Brain microvascular endothelial cell (primary cell): ENCODE results near the gene MYZAP.

Experiments
- DNase-seq: peaks from one replicate; pipeline ENCODE4 v3.0.0-alpha.2; 2020
- H3K27ac ChIP-seq: fragments of 250-450 bp; sonication (Bioruptor Pico); 2 replicates; pipeline ENCODE4 v1.5.1; 2020; ENCODE audit warnings: mild to moderate bottlenecking, moderate library complexity
- H3K27me3 ChIP-seq: fragments of 250-450 bp; sonication (Bioruptor Pico); replicated peaks from 2 replicates; pipeline ENCODE4 v1.5.1; 2020; ENCODE audit warnings: mild to moderate bottlenecking
- H3K36me3 ChIP-seq: fragments of 250-450 bp; sonication (Bioruptor Pico); replicated peaks from 2 replicates; pipeline ENCODE4 v1.5.1; 2020; ENCODE audit warnings: mild to moderate bottlenecking
- H3K4me3 ChIP-seq: 2 replicates; pipeline ENCODE4 v1.5.1; 2011; ENCODE audit warnings: low read depth, mild to moderate bottlenecking, control low read depth, low read length, moderate library complexity
- in situ Hi-C: cut with HindIII; loops from 2 replicates; pipeline ENCODE4 v1.10.0; 2017; ENCODE audit warnings: low sequenced_read_pairs, low pct_ligation_motif_present
- TF ChIP-seq, protein P1 (sequence below): IDR thresholded peaks from 2 replicates; pipeline ENCODE4 v1.5.1; 2011; ENCODE audit warnings: low read depth, mild to moderate bottlenecking, moderate library complexity, low read length, control low read depth, inconsistent platforms; ENCODE audit errors: missing control alignments

MYZAP gene

DNA sequence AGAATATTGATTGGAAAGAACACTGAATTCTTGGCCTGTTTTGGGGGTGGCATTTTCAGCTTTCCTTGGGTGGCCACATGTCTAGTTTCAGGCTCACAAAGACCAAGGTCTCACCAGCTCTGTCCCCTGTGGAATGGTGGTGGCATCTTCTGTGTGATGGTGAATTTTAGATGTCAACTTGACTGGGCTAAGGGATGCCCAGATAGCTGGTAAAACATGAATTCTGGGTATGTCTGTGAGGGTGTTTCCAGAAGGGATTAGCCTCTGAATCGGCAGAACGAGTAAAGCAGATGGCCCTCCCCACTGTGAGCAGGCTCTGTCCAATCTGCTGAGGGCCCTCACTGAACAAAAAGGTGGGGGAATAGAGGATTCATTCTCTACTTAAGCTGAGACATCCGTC is 34.4 kb upstream of the MYZAP start:
- no peak for DNase-seq
- H3K27me3 ChIP-seq = no peaks in the 10 kb centered on the region
- H3K4me3 ChIP-seq = no peak overlapping the region
- H3K36me3 ChIP-seq = no peaks in the 10 kb centered on the region
- no peak overlapping the region for H3K27ac ChIP-seq
- TF ChIP-seq, protein P1, sequence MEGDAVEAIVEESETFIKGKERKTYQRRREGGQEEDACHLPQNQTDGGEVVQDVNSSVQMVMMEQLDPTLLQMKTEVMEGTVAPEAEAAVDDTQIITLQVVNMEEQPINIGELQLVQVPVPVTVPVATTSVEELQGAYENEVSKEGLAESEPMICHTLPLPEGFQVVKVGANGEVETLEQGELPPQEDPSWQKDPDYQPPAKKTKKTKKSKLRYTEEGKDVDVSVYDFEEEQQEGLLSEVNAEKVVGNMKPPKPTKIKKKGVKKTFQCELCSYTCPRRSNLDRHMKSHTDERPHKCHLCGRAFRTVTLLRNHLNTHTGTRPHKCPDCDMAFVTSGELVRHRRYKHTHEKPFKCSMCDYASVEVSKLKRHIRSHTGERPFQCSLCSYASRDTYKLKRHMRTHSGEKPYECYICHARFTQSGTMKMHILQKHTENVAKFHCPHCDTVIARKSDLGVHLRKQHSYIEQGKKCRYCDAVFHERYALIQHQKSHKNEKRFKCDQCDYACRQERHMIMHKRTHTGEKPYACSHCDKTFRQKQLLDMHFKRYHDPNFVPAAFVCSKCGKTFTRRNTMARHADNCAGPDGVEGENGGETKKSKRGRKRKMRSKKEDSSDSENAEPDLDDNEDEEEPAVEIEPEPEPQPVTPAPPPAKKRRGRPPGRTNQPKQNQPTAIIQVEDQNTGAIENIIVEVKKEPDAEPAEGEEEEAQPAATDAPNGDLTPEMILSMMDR = no peak
- in situ Hi-C loops = no loop called here

DNA sequence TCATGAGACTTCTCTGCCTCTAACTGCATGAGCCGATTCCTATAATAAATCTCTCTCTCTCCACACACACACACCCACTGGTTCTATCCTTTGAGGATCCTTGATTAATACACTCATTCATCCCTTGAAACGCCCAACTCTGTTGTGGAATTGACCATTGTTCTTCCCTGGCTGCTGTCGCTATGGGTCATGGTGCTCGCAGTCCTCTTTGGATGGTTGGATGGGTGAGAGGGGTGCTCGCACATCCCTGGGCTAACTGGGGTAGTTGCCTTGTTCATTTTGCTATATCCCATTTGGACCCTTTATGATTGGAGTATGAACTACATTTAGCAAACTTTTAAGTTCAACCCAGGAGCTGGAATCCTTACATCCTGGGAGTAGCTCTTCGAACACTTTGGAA is 33.9 kb upstream of the MYZAP start:
- Histone ChIP-seq H3K27ac (no peak overlapping the region), H3K27me3 (no peaks in the 10 kb centered on the region), H3K36me3 (no peaks in the 10 kb centered on the region), H3K4me3 (no peak overlapping the region)
- no peak for DNase-seq
- TF ChIP-seq, protein P1 = no peak
- in situ Hi-C loops = no loop called here

DNA sequence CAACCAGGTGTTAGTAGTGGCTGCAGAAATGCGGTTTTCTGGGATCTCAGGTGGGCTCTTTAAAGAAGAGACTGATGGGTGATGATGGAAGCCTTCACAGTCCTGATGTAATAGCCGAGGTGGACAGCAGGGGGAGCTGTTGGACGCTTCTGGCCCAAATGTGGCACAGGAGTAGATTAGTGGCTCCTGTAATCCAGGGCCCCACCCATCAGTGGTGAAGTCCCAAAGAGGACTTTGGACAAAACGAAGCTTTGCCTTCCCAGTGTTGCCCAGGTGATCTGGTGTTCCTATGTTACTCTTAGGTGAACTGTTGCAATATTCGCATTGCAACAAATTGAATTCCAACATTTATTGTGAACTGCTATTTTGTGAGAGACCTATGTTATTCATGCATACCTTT is 31.8 kb upstream of the MYZAP start:
- H3K4me3 ChIP-seq = no peak overlapping the region
- TF ChIP-seq, protein P1 = peak; percentile 90
- no peak overlapping the region for H3K27ac ChIP-seq
- H3K27me3 ChIP-seq = no peaks in the 10 kb centered on the region
- peak; percentile 48 for DNase-seq
- in situ Hi-C loops = no loop called here
- no peaks in the 10 kb centered on the region for H3K36me3 ChIP-seq

DNA sequence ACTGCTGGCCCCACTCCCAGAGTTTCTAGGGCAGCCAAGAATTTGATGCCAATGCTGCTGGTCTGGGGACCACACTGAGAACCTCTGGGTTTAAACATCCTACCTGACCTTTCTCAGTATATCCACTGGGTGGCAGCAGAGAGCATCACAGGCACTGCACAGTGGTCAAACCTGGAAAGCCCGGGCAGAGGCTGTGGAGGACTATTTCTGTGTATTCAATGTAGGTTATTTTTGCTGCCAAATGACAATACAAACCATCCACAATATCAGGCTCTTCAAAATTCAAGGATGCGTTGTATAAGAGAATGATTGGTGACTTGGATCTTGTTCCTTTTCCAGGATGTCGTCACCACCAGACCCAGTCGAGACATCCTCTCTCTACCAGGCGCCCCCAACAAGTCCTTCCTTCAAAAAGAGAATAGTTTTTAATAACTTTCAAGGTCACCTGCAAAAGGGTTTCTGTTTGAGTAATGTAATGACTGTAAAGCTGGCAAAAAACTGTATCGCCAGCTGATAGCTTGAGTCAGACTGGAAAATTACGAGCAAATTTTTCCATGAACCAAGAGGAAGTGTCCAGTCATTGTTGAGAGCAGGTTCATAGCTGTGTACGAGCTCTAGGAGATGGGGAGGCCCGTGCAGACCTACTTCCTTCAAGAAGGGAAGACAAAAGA is 30.5 kb upstream of the MYZAP start:
- Histone ChIP-seq H3K36me3 (no peaks in the 10 kb centered on the region), H3K27ac (no peak overlapping the region), H3K4me3 (no peak overlapping the region), H3K27me3 (no peaks in the 10 kb centered on the region)
- peak; percentile 70 for DNase-seq
- TF ChIP-seq, protein P1 = peak; percentile 94
- in situ Hi-C loops = no loop called here

GRCh38 chr15:57562196-57562769 is 29.4 kb upstream of the MYZAP start:
- no peak for DNase-seq
- Histone ChIP-seq H3K36me3 (no peaks in the 10 kb centered on the region), H3K4me3 (no peak overlapping the region), H3K27me3 (no peaks in the 10 kb centered on the region), H3K27ac (no peak overlapping the region)
- in situ Hi-C loops = no loop called here
- TF ChIP-seq, protein P1 = no peak

- TF ChIP-seq, protein P1 = no peak
- DNase-seq = no peak
- no peaks in the 10 kb centered on the region for H3K36me3 ChIP-seq
- in situ Hi-C loops = no loop called here
- H3K27me3 ChIP-seq = no peaks in the 10 kb centered on the region
- no peak overlapping the region for H3K27ac ChIP-seq
- H3K4me3 ChIP-seq = no peak overlapping the region
Measured at GRCh38 chr15:57563416-57563815, 28.3 kb upstream of the MYZAP start.
